ENCODE data around the gene GALNTL6.

The GALNTL6 gene

DNA sequence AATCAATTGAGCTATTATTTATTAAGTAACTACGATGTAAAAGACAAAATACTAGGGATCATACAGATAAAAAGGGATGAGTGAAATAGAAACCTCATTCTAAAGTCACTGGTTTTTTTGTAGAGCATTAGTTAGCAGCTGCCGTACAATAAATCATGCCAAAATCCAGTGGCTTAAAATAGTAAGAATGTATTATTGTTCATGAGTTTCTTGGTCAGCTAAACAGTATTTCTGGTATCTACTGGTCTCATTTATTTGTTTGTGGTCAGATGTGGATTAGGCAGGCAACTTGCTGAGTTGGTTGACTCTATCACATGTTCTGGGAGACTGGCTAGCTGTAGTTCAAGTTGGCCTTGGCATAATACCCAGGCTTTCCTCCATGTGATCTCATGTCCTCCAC, 667.3 kb downstream of the GALNTL6 start:
- no peaks in the 10 kb centered on the region for H3K36me3 Mint-ChIP-seq (ENCODE audit: low read depth)
- H3K4me3 Mint-ChIP-seq, result no peak overlapping the region
- ATAC-seq (no peak), DNase-seq (no peak)
- peaks cover 4% of the 10 kb centered on the region for H3K9me3 Mint-ChIP-seq
- H3K27ac Mint-ChIP-seq, result no peak overlapping the region
- no peaks in the 10 kb centered on the region for H3K4me1 Mint-ChIP-seq
- H3K27me3 Mint-ChIP-seq, result no peaks in the 10 kb centered on the region

DNA sequence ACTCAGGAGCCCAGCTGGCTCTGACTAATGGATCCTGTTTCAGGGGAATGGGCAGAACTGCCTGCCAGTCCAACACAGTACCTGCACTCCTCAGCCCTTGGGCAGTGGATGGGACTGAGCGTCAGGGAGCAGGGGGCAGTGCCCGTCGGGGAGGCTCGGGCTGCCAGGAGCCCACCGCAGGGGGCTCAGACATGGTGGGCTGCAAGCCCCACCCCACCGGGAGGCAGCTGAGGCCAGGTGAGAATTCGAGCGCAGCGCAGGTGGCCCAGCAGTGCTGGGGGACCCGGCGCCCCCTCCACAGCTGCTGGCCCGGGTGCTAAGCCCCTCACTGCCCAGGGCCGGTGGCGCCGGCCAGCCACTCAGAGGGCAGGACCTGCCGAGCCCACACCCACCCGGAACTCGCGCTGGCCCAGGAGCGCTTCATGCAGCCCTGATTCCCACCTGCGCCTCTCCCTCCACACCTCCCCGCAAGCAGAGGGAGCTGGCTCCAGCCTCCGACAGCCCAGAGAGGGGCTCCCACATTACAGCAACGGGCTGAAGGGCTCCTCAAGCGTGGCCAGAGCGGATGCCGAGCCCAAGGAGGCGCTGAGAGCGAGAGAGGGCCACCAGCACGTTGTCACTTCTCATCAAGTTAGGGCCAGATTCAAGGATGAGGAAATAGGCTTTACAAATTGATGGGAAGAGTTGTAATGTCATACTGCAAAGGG, 668.8 kb downstream of the GALNTL6 start:
- no peaks in the 10 kb centered on the region for H3K4me1 Mint-ChIP-seq
- no peak overlapping the region for H3K4me3 Mint-ChIP-seq

DNA sequence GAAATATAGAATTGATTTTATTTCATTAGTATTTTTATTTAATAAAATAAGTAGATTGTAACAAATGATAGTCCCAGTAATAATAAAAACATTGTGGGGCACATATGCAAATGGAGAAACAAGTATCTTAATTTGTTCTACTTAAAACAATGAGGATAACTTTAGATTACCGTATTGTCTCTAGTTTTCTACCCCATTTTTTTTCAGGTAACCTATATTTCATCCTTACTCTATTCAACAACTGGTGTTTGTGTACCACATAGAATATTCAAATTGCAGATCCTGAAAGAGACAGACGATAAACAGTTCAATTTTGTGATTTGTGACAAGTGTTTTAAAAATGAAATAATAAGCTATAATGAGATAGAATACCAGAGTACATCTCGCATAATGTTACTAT, 671.8 kb downstream of the GALNTL6 start:
- no peaks in the 10 kb centered on the region for H3K9me3 Mint-ChIP-seq
- no peaks in the 10 kb centered on the region for H3K36me3 Mint-ChIP-seq (ENCODE audit: low read depth)
- H3K27ac Mint-ChIP-seq, result no peak overlapping the region
- ATAC-seq, result no peak
- H3K4me3 Mint-ChIP-seq, result no peak overlapping the region
- H3K27me3 Mint-ChIP-seq, result no peaks in the 10 kb centered on the region
- DNase-seq, result no peak
- H3K4me1 Mint-ChIP-seq, result no peaks in the 10 kb centered on the region

More for the DNA sequence above, 668.8 kb downstream of the GALNTL6 start:
- ATAC-seq, result no peak
- no peaks in the 10 kb centered on the region for H3K36me3 Mint-ChIP-seq (ENCODE audit: low read depth)
- H3K27me3 Mint-ChIP-seq, result no peaks in the 10 kb centered on the region
- H3K27ac Mint-ChIP-seq, result no peak overlapping the region
- no peak for DNase-seq
- peaks cover 4% of the 10 kb centered on the region for H3K9me3 Mint-ChIP-seq

DNA sequence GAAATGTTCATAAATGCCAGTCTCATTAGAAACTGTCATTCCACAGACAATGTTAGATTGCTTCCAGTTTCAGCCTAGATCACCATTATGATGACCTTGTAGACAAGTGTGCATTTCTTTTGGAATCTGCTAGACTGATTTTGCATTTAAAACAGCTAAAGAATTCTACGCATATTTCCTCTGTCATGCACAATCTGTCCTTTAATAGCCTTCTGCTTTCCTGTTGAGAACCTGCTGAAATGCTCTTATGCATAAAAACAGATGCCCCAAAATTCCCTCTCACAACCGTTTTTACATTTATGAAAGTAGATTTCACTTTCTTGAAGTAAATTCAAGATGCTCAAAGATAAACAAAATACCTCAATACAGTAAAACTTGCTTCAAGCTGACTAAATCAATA, 673.3 kb downstream of the GALNTL6 start:
- H3K4me3 Mint-ChIP-seq, result no peak overlapping the region
- DNase-seq (no peak), ATAC-seq (no peak)
- H3K4me1 Mint-ChIP-seq, result no peaks in the 10 kb centered on the region
- H3K27ac Mint-ChIP-seq, result no peak overlapping the region
- H3K27me3 Mint-ChIP-seq, result no peaks in the 10 kb centered on the region
- H3K9me3 Mint-ChIP-seq, result no peaks in the 10 kb centered on the region
- H3K36me3 Mint-ChIP-seq (ENCODE audit: low read depth), result no peaks in the 10 kb centered on the region

DNA sequence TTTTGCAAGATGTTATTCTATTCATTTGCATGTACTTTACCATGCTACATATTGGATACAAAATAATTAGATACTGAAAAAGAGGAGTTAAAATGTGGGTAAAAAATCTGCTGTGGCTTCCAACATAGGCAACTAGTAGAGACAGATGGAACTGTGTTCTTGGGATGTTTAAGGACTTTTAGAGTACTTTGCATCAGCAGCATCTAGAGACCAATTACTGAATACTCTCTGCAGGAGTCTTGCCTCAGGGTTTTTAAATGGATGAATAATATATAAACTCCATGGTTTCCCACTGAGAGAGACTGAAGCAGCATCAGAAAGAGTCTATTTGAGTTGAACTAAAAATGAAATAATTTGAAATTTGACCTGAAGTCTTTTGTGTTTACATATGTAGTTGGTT, 676.7 kb downstream of the GALNTL6 start:
- no peaks in the 10 kb centered on the region for H3K4me1 Mint-ChIP-seq

DNA sequence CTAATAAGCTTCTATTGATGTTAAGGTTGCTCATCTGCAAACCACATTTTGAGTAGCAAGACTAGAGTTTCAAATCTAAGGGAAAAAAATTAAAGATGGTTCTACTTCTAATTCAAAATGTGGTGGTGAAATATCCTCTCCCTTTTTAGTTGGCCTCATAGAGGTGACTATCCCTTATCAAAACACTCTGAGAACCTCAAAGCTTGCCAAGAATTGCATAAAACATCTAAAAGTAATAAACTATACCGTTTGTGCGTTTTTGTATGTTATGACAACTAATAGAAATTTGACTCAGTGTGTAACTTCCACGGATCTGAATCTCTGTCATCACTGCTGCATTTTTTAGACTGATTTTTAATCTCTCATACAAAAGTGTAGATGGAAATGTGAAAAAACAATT, 682.6 kb downstream of the GALNTL6 start:
- Mint-ChIP-seq H3K4me3 (no peak overlapping the region), H3K27me3 (no peaks in the 10 kb centered on the region), H3K9me3 (no peaks in the 10 kb centered on the region), H3K36me3 (ENCODE audit: low read depth) (no peaks in the 10 kb centered on the region), H3K4me1 (no peaks in the 10 kb centered on the region), H3K27ac (no peak overlapping the region)
- ATAC-seq (no peak), DNase-seq (no peak)

More for the DNA sequence above, 676.7 kb downstream of the GALNTL6 start:
- no peaks in the 10 kb centered on the region for H3K27me3 Mint-ChIP-seq
- H3K9me3 Mint-ChIP-seq, result no peaks in the 10 kb centered on the region
- H3K4me3 Mint-ChIP-seq, result no peak overlapping the region
- H3K36me3 Mint-ChIP-seq (ENCODE audit: low read depth), result no peaks in the 10 kb centered on the region
- DNase-seq (no peak), ATAC-seq (no peak)
- no peak overlapping the region for H3K27ac Mint-ChIP-seq

DNA sequence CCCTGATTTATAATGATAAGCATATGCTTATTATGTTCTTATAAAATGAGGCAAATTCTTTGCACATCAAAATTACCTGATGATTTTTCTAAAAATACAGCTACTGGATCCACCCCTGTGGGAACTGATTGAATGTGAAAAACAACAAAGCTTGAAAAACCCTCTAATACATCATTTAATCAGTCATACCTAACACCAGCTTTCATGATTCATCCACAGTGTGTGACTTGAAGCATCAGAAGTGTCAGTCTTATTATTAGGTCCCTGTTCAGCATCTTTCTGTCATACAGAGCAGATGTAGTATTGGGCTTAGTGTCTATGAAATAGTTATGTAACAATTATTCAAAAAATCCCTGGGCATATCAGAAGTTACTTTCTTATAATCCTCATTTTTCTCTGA, 684.1 kb downstream of the GALNTL6 start:
- Mint-ChIP-seq H3K27ac (no peak overlapping the region), H3K36me3 (ENCODE audit: low read depth) (no peaks in the 10 kb centered on the region), H3K9me3 (no peaks in the 10 kb centered on the region), H3K4me1 (no peaks in the 10 kb centered on the region), H3K27me3 (no peaks in the 10 kb centered on the region), H3K4me3 (no peak overlapping the region)
- DNase-seq (no peak), ATAC-seq (no peak)

DNA sequence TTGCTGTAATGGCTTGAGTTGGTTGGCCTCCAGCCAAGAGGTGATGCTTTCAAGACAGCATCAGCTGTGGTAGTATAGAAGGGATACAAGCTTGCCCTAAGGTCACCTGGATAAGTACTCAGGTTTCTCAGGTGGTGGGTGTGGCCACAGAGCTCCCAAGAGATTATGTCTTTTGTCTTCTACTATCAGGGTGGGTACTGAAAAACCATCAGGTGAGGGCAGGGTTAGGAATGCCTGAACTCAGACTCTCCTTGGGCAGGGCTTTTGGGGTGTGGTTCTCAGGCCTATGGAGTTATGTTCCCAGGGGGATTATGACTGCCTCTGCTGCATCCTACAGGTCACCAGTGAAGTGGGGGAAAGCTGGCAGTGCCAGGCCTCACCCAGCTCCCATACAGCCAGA, 700.8 kb downstream of the GALNTL6 start:
- Mint-ChIP-seq H3K4me3 (no peak overlapping the region), H3K27me3 (no peaks in the 10 kb centered on the region), H3K9me3 (no peaks in the 10 kb centered on the region), H3K36me3 (ENCODE audit: low read depth) (no peaks in the 10 kb centered on the region), H3K4me1 (no peaks in the 10 kb centered on the region), H3K27ac (no peak overlapping the region)
- DNase-seq, result no peak
- ATAC-seq, result no peak

DNA sequence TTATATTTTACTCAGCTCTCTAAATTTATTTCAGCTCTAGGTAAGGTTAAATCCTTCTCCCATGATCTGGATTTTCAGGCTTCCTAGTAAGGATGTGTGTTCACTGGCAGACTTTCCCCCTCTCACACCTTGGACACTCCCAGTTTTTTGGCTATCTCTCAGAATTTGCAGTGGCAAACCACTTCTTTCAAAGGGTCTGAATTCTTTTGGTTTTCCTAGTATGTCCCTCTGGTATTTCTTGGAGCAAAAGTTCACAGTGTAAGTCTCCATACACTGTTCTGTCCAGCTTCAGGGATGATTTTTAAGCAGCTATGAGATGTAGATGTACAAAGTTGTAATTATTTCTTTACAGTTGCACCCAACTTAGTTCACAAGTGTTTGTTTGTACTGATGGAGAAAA, 701.6 kb downstream of the GALNTL6 start:
- ATAC-seq (no peak), DNase-seq (no peak)
- H3K9me3 Mint-ChIP-seq, result no peaks in the 10 kb centered on the region
- H3K27me3 Mint-ChIP-seq, result no peaks in the 10 kb centered on the region
- H3K4me3 Mint-ChIP-seq, result no peak overlapping the region
- H3K27ac Mint-ChIP-seq, result no peak overlapping the region
- H3K4me1 Mint-ChIP-seq, result no peaks in the 10 kb centered on the region
- no peaks in the 10 kb centered on the region for H3K36me3 Mint-ChIP-seq (ENCODE audit: low read depth)

DNA sequence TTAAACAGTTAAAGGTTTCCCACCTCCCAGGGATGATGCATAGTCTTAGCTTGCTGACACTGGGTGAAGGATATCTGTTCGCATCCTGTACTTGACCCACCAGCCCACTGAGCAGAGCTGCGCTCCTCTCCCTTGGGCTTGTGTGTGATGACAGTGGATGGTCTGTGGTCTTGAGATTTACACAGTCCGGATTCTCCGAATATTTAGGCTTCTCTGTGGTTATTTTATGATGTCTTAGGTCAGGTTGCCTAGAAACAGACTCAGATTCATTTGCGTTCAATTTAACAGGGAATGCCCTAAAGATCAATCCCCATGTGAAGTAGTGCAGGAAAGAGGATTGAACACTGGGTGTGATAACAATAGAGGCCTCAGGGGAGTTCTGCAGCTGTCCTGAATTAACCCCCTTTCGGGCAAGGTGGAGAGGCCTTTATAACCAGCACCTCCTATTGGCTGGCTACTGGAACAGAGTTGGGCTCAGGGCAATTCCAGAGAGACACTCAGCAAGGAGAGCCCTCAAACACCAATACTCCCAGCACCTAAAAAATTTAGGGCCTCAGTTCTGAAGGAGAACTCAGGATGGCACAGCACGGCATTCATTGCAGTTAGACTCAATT, 702.2 kb downstream of the GALNTL6 start:
- DNase-seq, result no peak
- Mint-ChIP-seq H3K36me3 (ENCODE audit: low read depth) (no peaks in the 10 kb centered on the region), H3K9me3 (no peaks in the 10 kb centered on the region), H3K27me3 (no peaks in the 10 kb centered on the region), H3K27ac (no peak overlapping the region), H3K4me3 (no peak overlapping the region), H3K4me1 (no peaks in the 10 kb centered on the region)
- ATAC-seq, result no peak

DNA sequence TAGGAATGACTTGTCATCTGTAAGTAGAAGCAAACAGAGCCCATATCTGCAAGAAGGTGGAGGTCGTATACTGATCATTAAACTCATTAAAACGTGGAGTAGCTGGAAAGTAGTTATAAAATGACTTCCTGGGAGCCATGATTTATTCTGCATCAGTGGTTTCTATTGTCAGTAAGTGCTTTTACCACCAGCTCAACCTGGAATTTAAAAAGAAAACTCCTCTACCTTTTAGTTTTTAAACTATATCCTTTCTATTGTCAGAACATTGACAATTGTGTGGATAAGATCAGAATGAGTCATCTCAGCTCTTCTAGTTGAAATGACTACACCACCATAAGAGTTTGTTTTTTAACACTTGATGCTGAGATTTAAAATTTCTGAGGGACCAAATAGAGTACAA, 704.2 kb downstream of the GALNTL6 start:
- H3K4me1 Mint-ChIP-seq, result no peaks in the 10 kb centered on the region
- no peak overlapping the region for H3K4me3 Mint-ChIP-seq
- no peaks in the 10 kb centered on the region for H3K27me3 Mint-ChIP-seq
- no peaks in the 10 kb centered on the region for H3K36me3 Mint-ChIP-seq (ENCODE audit: low read depth)
- DNase-seq, result no peak
- no peak overlapping the region for H3K27ac Mint-ChIP-seq
- ATAC-seq, result no peak
- H3K9me3 Mint-ChIP-seq, result no peaks in the 10 kb centered on the region

DNA sequence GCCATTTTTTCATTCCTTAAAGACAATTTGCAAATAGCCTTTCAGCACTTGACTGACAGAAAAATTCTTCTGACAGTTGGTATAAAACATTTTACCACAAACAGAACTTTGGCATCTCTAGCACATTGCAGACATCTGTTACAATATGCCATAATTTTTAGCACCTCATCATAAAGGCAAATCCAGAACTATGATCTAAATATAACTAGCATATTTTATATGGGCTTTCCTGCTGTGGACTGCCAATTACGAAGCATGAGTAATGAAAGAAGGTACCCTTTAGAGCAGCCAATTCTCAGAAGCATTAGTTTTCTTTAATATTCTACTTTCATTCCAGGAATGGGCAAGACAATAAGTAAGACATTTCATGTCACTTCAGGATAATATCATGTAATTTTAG, 708.0 kb downstream of the GALNTL6 start:
- Mint-ChIP-seq H3K4me3 (no peak overlapping the region), H3K27me3 (no peaks in the 10 kb centered on the region), H3K4me1 (no peaks in the 10 kb centered on the region), H3K27ac (no peak overlapping the region), H3K36me3 (ENCODE audit: low read depth) (no peaks in the 10 kb centered on the region), H3K9me3 (no peaks in the 10 kb centered on the region)
- DNase-seq, result no peak
- ATAC-seq, result no peak

DNA sequence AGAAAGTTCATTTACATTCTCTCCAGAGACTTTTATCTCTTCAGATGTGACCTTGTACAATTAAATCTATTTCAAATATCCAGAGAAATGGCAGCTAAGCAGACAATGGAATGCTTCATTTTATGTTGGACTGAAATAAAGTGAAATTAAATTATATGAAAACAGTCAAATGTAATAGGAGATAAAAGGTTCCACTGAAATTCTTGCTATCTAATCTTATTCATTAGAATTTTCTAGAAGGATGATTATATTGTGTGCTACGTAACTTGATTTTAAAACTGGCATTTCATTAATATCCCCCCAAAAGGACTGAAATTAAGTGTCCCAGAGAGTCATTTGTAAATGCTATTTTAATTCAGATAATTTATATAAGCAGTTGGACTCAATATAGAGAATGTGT, 708.5 kb downstream of the GALNTL6 start:
- Mint-ChIP-seq H3K27me3 (no peaks in the 10 kb centered on the region), H3K27ac (no peak overlapping the region), H3K4me1 (no peaks in the 10 kb centered on the region), H3K36me3 (ENCODE audit: low read depth) (no peaks in the 10 kb centered on the region), H3K4me3 (no peak overlapping the region), H3K9me3 (no peaks in the 10 kb centered on the region)
- ATAC-seq (no peak), DNase-seq (no peak)

DNA sequence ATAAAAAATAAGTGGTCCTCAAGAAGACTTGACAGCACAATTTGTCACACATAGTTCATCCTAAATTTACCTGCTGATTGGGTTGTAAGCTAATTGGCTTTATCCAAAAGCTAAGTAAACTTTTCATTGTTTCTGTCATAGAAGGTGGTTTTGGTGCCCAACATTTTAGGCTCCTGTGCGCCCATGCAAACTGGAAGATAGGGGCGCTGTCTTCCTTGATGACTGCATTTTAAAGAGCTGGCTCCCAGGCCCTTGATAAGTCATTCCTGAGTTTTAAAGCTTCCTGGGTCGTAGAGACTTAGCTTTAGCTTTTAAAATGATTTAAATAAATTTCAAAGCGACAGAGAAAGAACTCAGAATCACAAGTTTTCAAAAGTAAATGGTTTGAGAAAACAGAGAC, 730.0 kb downstream of the GALNTL6 start:
- H3K36me3 Mint-ChIP-seq (ENCODE audit: low read depth), result no peaks in the 10 kb centered on the region
- no peaks in the 10 kb centered on the region for H3K27me3 Mint-ChIP-seq
- H3K9me3 Mint-ChIP-seq, result no peaks in the 10 kb centered on the region
- no peaks in the 10 kb centered on the region for H3K4me1 Mint-ChIP-seq
- no peak overlapping the region for H3K4me3 Mint-ChIP-seq
- DNase-seq, result no peak
- no peak for ATAC-seq
- no peak overlapping the region for H3K27ac Mint-ChIP-seq

DNA sequence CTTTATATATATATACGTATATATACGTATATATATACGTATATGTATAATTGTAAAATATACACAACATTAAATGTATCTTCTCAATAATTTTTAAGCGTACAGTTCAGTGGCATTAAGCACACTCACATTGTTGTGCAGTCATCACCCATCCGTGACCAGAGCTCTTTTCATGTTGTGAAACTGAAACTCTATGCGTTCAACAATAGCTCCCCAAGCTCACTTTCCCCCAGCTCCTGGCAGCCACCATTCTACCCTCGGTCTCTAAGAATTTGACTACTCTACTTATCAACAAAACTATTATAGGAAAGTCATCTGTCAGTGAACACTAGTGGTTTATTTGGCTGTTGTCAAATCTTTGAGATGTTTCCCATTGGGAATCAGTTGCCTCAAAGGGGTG, 733.6 kb downstream of the GALNTL6 start:
- DNase-seq (no peak), ATAC-seq (no peak)
- Mint-ChIP-seq H3K4me1 (no peaks in the 10 kb centered on the region), H3K36me3 (ENCODE audit: low read depth) (no peaks in the 10 kb centered on the region), H3K27ac (no peak overlapping the region), H3K27me3 (no peaks in the 10 kb centered on the region), H3K9me3 (no peaks in the 10 kb centered on the region), H3K4me3 (no peak overlapping the region)

DNA sequence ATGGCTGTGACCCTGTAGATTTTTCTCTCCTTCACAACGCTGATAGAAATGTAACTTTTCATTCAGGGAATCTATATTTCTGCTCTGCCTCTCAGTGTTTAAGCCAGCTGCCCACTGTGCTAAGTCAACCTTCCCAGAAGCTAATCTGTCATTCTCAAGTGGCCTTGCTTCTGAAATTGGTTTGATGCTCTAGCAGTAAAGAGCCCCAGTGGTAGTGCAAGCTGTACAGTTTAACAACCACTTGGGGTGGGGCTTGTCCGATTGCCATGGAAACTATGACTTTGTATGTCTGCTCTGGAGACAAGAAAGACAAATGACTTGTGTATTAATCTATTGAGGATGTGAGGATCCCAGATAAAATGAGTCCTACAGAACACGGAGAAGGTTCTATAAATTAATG, 734.5 kb downstream of the GALNTL6 start:
- DNase-seq (no peak), ATAC-seq (no peak)
- Mint-ChIP-seq H3K4me1 (no peaks in the 10 kb centered on the region), H3K36me3 (ENCODE audit: low read depth) (no peaks in the 10 kb centered on the region), H3K27ac (no peak overlapping the region), H3K9me3 (no peaks in the 10 kb centered on the region), H3K27me3 (no peaks in the 10 kb centered on the region), H3K4me3 (no peak overlapping the region)
